Activated CD8-positive, alpha-beta memory T cell treated with anti-CD3 and anti-CD28 coated beads, Interleukin-2, amount 50 U/mL, for 1 hour (primary cell): ENCODE results near the gene NCCRP1.

Source experiments
- DNase-seq: peaks from one replicate; pipeline ENCODE4 v3.0.0-alpha.2; 2020; ENCODE audit errors: extremely low read depth

The NCCRP1 gene

DNA sequence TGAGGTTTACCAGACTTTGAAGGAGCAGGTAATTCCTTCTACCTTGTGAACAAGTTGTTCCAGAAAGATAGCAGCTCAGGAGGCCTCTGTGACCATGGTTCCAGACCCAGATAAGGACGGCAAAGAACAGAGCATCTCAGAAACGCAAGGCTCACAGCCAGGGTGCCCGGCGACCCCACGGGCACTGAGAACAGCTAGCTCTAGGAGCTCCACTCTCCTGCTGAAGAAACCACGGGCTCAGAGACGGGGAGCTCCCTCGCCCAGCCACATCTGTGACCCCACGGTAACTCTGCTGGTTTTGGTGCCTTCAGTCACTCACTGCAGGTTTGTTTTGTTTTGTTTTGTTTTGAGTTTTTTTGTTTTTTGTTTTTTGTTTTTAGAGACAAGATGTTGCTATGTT, 16.0 kb upstream of the NCCRP1 start:
- no peak for DNase-seq

DNA sequence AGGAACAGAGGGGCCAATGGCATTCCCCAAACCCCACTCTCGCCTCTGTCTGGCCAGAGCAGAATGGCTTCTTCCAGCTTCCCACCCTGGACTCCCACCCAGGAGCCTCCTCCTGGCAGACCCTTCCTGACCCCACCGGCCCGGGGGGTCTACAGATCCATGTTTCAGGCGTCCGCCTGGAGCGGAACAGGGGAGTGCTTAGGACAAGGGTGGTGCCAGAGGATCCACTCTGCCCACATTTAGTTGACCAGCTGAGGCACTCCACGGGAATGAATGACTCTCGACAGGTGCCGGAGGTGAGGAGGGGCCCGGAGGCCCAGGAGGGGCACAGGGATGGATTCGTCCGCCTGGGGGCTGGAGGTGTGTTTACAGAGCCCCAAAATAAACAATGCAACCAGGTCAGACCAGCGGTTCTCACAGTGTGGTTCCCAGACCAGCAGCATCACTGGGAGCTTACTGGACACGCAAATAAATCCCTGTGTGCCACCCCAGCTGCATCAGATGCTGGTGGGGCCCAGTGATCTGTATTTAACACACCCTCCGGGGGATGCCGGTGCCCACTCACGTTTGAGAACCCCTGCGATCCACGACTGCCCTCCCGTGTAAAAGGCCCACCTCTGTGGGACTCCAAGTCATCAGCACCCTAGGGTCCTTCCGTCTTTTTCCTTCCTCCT, 15.1 kb upstream of the NCCRP1 start:
- no peak for DNase-seq

DNA sequence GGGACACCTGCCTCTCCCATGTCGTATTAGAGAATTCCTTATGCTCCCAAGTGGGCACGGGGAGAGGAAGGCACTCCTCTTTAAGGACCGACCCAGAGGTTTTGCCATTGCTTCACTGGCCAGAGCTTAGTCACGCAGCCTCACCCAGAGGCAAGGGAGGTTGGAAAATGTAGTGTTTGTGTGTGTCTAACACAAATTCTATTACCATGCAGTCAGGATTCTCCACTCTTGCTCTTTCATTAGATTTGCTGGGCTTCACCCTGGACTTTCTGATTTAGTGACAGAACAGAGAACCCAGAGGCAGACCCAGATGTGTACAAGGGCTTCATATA, 14.6 kb upstream of the NCCRP1 start:
- no peak for DNase-seq

DNA sequence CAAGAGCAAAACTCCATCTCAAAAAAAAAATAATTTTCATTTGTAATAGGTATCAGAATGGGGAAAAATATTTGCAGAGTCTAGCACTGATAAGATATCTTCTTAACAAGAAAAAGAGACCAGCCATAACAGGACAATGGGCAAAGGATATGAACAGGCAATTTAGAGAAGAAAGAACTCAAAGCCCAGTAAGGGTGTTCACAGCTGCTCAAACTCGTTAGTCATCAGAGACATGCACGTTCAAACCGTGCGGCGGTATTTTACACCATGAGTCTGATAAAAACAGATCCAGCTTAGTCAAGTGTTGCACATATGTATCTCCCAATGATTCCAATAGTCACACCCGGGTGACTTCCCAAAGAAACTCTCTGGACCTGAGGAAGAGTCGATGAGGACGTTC, 13.7 kb upstream of the NCCRP1 start:
- no peak for DNase-seq

DNA sequence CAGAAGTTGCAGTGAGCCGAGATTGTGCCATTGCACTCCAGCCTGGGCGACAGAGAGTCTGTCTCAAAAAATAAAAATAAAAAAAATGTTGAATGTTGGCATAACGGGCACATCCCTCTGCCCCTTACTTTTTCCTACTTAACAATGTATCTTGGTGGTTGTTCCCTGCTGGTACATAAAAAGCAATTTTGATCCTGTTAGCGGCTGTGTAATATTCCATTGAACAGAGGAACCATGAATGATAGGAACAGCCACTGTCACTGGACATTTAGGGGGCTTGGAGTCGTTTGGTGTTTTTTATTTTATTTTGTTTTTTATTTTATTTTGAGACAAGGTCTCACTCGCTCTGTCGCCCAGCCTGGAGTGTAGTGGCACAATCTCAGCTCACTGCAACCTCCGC, 10.4 kb upstream of the NCCRP1 start:
- DNase-seq, result no peak

DNA sequence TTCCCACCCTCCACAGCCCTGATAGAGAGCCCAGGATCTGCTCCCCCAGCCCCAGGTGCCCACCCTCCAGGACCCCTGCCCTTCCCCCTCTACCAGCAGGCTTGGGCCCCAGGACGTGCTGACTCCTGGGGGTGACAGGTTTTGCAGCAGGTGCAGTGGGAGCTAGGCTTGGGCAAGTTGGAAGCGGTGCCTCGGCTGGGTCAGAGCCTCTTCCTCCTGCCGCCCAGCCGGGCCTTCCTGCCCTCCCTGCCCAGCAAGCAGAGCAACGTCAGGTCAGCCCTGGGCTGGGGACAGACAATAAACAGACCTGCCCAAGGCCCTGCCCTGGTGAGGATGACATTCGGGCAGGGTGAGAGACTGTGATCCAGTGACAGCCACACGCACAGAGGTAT, 9.2 kb upstream of the NCCRP1 start:
- DNase-seq, result no peak

DNA sequence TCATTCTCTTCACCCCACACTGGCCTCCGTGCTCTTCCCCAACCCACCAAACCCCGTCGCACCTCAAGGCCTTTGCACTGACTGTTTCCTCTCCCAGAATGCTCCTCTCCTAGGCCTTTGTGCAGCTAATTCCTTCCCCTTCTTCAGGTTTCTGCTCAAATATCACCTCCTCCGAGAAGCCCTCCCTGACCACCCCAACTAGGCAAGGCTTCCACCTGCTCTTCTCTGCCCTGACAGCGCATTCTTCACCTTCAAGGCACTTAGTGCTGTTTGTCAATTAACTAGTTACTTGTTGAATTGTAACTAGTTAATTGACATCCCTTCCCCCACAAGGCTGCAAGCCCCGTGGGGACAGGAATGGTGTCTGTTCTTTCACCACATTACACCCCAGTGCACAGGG, 7.8 kb upstream of the NCCRP1 start:
- DNase-seq, result no peak

DNA sequence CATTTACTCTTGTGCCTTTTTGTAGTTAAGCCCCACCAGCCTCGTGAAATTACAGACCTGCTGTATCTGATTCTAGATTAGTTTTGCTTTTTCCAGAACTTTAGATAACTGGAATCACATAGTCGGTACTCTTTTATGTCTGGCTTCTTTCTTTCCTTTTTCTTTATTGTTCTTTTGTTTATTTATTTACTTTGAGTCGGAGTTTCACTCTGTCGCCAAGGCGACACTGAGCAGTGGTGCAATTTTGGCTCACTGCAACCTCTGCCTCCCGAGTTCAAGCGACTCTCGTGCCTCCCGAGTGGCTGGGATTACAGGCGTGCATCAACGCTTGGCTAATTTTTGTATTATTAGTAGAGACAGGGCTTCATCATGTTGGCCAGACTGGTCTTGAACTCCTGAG, 6.0 kb upstream of the NCCRP1 start:
- DNase-seq, result no peak

DNA sequence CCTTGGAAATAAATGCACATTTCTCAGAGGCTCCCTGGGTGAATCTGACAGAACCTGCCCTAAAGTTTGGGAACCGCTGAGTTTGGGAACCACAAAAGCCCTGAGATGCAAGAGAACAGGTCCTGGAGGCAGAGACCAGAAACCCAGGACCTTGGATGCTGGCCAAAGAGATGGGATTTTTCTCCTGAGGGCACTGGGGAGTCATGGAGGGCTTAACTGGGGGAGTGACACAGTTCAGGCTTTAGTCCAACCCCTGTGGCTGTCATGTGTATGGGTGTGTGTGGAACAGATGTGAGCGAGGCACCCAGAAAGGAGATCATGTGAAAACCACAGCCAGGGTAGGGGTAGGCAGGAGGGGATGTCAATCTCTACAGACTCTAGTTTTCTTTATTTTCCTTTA, 3.9 kb upstream of the NCCRP1 start:
- DNase-seq, result no peak

DNA sequence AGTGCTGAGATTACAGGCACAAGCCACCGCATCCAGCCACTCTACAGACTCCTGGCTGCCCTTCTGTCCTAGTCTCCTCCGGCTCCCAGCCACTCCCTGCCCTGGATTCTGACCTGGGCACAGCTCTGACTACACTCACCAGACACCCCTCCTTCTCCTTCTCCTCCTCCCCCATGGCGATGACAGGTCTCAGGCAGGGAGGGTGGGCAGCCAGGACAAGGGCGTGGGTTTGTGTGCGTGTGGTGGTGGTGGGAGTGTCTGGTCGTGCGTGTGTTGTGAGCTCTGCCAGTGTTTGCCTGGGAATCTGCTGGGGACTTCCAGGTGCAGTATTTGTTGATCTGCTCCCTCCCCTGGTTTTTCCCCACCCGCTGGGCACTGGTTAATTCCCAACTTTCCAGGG, 3.0 kb upstream of the NCCRP1 start:
- no peak for DNase-seq

DNA sequence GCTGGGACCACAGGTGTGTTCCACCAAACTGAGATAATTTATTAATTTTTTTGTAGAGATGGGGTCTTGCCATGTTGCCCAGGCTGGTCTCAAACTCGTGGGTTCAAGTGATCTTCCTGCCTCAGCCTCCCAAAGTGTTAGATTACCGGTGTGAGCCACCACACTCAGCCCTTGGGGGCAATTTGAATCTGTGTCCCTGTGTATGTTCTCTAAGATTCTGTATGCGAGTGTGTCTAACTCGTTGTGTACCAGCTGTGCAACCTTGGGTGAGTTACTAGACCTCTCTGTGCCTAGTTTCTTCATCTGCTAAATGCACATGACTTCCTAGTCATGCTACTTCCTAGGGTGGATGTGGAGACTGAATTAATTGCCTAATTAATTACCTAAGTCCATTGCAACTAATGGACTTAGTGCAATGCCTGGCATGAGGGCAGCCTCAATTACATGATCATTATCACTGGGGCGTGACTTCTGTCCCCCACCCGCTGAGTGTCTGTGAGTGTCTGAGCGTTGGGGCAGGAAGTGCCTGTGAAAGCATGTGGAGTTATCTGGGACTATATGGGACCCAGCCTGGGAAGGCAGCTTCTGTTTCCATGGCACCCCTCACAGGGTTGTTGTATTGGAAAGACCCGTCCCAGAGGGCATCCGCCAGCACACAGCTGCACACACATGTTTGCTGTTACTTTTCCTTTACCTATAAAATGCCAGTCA, 1.8 kb upstream of the NCCRP1 start:
- no peak for DNase-seq

DNA sequence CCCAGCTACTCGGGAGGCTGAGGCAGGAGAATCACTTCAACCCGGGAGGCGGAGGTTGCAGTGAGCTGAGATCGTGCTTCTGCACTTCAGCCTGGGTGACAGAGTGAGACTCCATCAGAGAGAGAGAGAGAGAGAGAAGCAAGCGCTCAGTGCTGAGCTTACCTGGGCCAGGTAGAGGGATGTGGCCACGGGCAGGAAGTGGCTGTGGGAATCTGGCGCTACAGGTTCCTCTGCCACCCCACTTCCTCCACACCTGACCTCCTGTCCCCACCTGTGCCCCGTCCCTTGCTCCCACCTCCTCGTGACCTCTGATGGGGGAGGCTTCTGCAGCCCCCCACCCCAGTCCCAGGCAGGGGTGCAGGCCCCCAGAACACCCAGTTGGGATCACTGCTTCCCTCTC, 1.0 kb upstream of the NCCRP1 start:
- no peak for DNase-seq

DNA sequence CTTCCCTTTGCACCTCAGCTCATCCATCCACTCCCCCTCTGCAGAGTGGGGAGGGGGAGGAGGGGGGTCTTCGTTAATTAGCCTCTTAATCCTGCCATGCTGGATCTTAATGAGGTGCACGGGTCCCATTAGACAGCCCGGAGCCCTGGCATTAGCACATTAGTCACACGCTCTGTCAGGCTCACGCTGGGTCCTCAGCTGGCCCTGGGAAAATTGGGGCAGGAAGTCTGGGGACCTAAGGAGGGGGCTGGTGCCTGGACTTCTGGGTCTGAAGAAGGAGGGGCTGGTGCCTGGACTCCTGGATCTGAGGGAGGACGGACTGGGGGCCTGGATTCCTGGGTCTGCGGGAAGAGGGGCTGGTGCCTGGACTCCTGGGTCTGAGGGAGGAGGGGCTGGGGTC, 444 bp upstream of the NCCRP1 start:
- DNase-seq, result no peak

DNA sequence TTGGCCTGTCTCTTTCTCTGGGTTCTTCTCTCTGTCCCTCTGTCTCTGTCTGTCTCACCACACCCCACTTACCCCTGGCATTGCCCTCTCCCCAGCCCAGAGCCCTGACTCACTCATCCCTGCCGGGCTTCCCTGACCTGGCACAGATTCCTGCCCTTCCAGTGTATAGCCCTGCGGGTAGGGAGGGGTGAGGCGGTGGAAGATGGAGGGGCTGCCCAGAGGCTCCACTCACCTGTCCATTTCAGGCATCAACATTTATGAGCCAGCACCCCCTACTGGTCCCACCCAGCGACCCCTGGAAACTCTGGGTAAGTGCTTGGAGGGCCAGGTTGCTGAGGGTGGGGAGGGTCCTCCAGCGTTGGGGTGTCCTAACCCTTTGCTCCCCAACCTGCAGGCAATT, 1.0 kb downstream of the NCCRP1 start:
- DNase-seq, result no peak

DNA sequence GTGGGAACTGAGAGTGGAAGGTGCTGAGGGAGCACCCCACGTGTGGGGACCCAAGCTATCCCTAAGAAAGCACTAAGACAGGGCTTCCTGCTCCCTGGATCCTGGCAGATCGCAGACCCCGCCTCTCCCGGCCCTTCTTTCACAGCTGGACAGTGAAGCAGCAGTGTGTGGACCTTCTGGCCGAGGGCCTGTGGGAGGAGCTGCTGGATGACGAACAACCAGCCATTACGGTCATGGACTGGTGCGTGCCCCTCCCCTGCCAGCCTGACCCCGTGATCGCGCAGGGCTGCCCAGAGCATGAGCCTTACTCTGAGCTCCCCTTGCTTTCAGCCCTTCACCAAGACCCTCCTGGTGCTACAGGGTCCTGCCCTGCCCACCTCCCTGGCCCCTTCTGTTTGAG, 2.3 kb downstream of the NCCRP1 start:
- no peak for DNase-seq

DNA sequence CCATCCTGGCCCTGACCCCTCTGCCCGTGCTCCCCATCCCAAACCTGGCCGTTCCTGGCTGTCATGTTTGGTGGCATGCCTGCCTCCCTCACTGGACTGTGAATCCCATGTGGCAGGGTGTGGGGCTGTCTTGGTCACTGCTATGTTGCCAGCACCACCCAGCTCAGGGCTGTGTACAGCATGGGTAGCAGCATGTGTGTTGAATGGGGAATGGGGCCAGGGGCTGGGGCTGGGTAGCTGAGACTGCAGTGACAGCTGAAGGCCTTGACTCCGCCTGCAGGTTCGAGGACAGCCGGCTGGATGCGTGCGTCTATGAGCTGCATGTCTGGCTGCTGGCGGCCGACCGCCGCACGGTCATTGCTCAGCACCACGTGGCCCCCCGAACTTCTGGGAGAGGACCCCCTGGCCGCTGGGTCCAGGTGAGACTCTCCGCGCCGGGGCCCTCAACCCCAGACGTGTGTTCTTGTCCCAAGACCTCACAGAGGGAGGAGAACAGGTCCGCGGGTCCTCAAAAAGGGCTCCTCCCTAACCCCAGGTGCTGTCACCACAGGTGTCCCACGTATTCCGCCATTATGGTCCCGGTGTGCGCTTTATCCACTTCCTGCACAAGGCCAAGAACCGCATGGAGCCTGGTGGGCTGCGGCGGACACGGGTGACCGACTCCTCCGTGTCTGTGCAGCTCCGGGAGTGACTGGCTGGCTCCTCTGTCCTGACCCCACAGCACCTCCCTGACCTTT, 3.5 kb downstream of the NCCRP1 start:
- DNase-seq, result no peak

DNA sequence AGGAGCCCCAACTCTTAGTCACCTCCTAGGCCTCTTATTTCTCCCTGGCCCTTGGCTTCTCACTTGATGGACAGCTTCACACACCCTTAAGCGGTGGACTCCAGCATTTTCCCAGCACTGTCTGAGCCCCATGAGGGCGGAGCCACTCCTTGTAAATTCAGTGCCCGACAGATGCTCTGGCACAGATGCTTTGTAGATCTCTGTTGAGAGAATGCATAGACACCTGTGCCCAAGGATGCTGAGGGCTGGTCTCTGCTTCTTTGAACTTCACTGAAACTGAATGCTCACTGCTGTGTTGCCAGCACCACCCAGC, 4.0 kb downstream of the NCCRP1 start:
- DNase-seq, result no peak

DNA sequence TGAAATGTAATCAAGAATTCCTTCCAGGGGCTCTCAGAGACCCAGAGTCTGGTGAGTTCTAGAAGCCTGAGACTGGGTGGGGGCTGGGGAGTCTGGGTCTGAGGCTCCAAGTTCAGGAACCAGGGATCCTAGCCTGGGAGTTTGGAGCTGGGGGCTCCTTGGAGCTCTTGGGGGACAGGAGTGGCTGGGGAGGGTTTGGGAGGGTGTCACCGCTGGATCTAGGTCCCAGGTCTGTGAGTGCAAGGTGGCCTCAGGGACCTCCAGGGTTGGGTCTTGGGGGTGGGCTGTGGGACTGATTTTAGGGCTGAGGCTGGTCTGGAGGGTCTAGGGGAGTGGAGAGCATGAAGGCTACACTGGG, 6.2 kb downstream of the NCCRP1 start:
- no peak for DNase-seq

DNA sequence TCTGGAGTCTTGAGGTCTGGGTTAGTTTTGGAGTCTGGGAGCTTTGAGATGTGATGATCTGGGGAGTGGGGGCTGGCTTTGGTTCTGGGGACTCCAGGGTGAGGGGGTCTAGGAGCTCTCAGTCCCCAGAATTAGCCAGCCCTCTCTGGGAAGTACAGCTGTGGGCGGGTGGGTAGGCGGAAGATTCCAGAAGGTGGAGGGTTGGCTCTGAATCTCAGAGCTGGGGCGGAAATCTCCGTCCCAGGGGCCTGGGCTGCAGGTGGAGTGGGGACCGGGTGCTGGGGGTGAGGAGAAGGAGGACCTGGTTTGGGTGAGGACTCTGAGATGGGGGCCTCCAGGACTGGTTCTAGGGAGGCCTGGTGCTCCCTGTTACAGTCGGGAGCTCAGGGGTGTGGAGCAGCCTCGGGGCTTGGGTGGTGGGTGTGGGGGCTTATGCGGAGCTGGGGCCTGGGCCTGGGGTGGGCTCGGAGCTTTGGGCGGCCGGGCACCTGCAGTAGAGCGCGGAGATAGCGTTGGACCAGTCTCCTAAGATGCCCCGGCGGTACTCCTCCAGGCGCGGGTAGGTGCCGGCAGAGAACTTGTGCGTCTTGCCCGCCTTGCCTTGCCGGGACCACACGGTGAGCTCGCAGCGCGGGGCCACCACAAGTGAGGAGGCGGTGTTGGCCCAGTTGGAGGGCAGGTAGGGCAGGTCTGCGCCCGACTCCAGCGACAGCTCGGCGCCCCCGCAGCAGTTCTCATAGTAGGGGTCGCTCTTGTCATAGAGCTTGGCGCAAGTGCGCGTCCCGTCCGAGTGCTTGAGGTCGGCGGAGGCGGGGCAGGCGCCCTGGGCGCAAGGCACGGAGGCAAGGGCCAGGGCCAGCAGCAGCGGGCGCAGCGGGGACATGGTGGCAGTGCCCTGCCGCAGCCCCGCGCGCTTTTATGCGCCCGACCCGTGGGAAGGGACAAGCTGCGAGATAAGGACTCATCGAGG, 6.9 kb downstream of the NCCRP1 start, which contains the start of gene SYCN:
SYCN (minus strand) TSS at position 892 of the 970 bp plus-strand sequence; CDS start at position 883, 9 bp downstream.
- DNase-seq, result no peak

DNA sequence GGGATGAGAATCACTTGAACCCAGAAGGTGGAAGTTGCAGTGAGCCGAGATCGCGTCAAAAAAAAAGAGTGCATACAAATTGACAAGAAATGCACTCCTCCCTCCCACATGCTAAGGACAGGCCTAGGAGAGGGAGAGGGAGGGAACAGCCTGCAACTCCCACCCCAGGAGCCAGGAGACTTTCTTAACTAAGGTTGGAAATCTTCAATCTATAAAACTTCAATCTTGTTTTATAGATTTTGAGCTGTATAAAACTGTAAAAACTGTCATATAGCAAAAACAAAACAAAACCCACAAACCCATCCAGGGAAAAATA, 8.6 kb downstream of the NCCRP1 start:
- DNase-seq, result no peak

DNA sequence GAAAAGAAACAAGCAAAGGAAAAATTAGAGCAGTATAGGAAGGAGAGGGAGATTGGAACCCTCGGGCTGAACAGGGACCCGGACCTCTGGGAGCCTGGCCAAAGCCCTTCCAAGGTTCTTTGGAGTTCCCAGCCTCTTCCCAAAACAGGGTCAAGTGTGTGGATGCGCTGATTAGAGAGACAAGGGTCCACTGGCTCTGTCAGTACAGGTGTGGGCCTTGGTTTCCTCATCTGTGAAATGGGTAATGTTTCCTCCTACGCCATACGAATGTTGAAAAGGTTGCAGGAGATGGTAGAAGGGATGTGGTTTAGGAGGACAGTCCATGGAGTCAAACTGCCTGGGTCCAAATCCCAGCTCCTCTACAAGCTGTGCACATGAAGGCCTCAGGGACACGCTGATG, 9.4 kb downstream of the NCCRP1 start:
- DNase-seq, result no peak

DNA sequence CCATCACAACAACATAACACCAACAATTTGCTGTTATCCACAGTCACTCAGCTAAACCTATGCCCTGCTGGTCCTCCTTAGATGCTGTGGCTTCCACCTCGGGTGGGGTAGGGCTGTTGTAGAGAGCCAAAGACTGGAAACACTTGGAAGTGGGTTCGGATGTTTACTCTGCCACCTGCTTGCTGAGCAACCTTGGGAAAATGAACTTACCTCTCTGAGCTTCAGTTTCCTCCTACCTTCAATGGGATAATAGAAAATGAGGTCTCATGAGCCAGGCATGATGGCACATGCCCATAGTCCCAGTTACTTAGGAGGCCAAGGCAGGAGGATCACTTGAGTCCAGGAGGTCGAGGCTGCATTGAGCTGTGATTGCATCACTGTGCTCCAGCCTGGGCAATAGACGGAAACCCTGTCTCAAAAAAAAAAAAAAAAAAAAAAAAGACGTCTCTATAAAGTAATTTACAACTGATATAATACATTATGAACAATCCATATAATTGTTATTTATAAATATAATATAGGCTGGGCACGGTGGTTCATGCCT, 10.6 kb downstream of the NCCRP1 start:
- DNase-seq, result no peak
